HCT116 (cell line): Measurements from ENCODE around the gene SSR1. TPM values are rescaled to one million over a fixed set of nuclear protein-coding genes. Genes with fewer than 3 reads are reported as not detected.

Experiments
- ATAC-seq: fragments of 200-7000 bp; cut with Tn5 transposase; 2 replicates; pipeline ENCODE4 v1.9.1; 2020; ENCODE audit warnings: mild to moderate bottlenecking, moderate library complexity
- BruUV-seq: library from RNA; stranded (reverse); fragments of 400-500 nt; replicated peaks from 2 replicates; lab custom pipeline; 2021; lab: Mats Ljungman, UMichigan
- CTCF ChIA-PET: fragments of 300-600 bp; sonication (Branson Sonifier 250); formaldehyde crosslinking; loops from one replicate; lab custom pipeline; 2021; ENCODE audit warnings: antibody characterized with exemption; lab: Charles Lee
- POLR2A ChIA-PET: fragments of 300-600, 350-600 bp; sonication (Branson Sonifier 250); formaldehyde crosslinking; loops from one replicate; lab custom pipeline; 2021; ENCODE audit warnings: antibody characterized with exemption; lab: Charles Lee
- RAD21 ChIA-PET, 2 experiments: fragments of 300-600 bp; sonication (Branson Sonifier 250); formaldehyde crosslinking; loops; one replicate each; lab custom pipeline; 2023; ENCODE audit warnings: low total read pairs in 2 of 2; ENCODE audit not compliant: uncharacterized antibody in 2 of 2, unreplicated experiment in 2 of 2, low non-redundant PET in 1 of 2; lab: Charles Lee
- DNase-seq: peaks from one replicate; pipeline ENCODE4 v3.0.0-alpha.2; 2010; ENCODE audit warnings: low read depth, low spot score
- H2AFZ ChIP-seq: fragments of 200-600 bp; shearing (Covaris generic), sonication (generic); 2 replicates; pipeline ENCODE4 v1.6.1; 2017; ENCODE audit warnings: low read depth, mixed run types, mixed read lengths, antibody characterized with exemption, low read length; ENCODE audit not compliant: poor library complexity, severe bottlenecking
- H3K27ac ChIP-seq: 2 replicates; pipeline ENCODE4 v1.5.1; 2012; ENCODE audit warnings: low read depth, low read length
- H3K27me3 ChIP-seq: fragments of 200-600 bp; sonication (generic); 2 replicates; pipeline ENCODE4 v1.6.1; 2016; ENCODE audit warnings: mixed run types, low read length, mixed read lengths; ENCODE audit not compliant: insufficient read depth
- H3K36me3 ChIP-seq, 2 experiments: fragments of 200-500 bp in 1 of 2; fragments of 200-600 bp in 1 of 2; sonication (Bioruptor generic) in 1 of 2; sonication (generic) in 1 of 2; 2 replicates each; pipeline versions ENCODE4 v1.5.1 to v1.6.1; 2014 to 2016; ENCODE audit warnings: low read length in 2 of 2, inconsistent platforms in 1 of 2, mixed read lengths in 1 of 2, mixed run types in 1 of 2; ENCODE audit not compliant: insufficient read depth in 2 of 2, control insufficient read depth in 1 of 2
- H3K4me1 ChIP-seq, 2 experiments: fragments of 200-600 bp in 1 of 2; sonication (generic) in 1 of 2; 2 replicates each; pipeline versions ENCODE4 v1.5.1 to v1.6.1; 2012 to 2017; ENCODE audit warnings: low read length in 2 of 2, inconsistent platforms in 1 of 2, mild to moderate bottlenecking in 1 of 2, mixed read lengths in 1 of 2, mixed run types in 1 of 2, moderate library complexity in 1 of 2; ENCODE audit not compliant: insufficient read depth in 2 of 2, control insufficient read depth in 1 of 2
- H3K4me2 ChIP-seq: fragments of 200-600 bp; sonication (generic); 2 replicates; pipeline ENCODE4 v1.6.1; 2017; ENCODE audit warnings: mixed run types, low read length, mixed read lengths
- H3K4me3 ChIP-seq, 2 experiments: fragments of 200-600 bp in 1 of 2; sonication (generic) in 1 of 2; replicated peaks in 1 of 2; 2 replicates each; pipeline ENCODE4 v1.5.1; 2011 to 2016; ENCODE audit warnings: low read length in 2 of 2, control low read depth in 1 of 2, low read depth in 1 of 2, mild to moderate bottlenecking in 1 of 2, mixed read lengths in 1 of 2, mixed run types in 1 of 2
- H3K79me2 ChIP-seq: fragments of 200-600 bp; sonication (generic); 2 replicates; pipeline ENCODE4 v1.6.1; 2017; ENCODE audit warnings: mild to moderate bottlenecking, mixed run types, low read length, moderate library complexity, mixed read lengths; ENCODE audit not compliant: insufficient read depth
- H3K9ac ChIP-seq: fragments of 200-600 bp; sonication (generic); 2 replicates; pipeline ENCODE4 v1.6.1; 2016; ENCODE audit warnings: low read length, mixed read lengths
- H3K9me2 ChIP-seq: fragments of 200-600 bp; sonication (generic), shearing (Covaris generic); 2 replicates; pipeline ENCODE4 v1.6.1; 2017; ENCODE audit warnings: mixed run types, mild to moderate bottlenecking, moderate library complexity; ENCODE audit not compliant: insufficient read depth
- H3K9me3 ChIP-seq, 2 experiments: fragments of 200-500 bp in 1 of 2; fragments of 200-600 bp in 1 of 2; sonication (Bioruptor generic) in 1 of 2; sonication (generic) in 1 of 2; 2 replicates each; pipeline ENCODE4 v1.6.1; 2014 to 2017; ENCODE audit warnings: low read length in 2 of 2, mixed read lengths in 2 of 2, inconsistent platforms in 1 of 2, low read depth in 1 of 2, mild to moderate bottlenecking in 1 of 2, mixed run types in 1 of 2, moderate library complexity in 1 of 2; ENCODE audit not compliant: control insufficient read depth in 1 of 2, insufficient read depth in 1 of 2
- H4K20me1 ChIP-seq: fragments of 200-600 bp; sonication (generic), shearing (Covaris generic); 2 replicates; pipeline ENCODE4 v1.6.1; 2017; ENCODE audit warnings: mixed run types, mild to moderate bottlenecking, moderate library complexity; ENCODE audit not compliant: insufficient read depth
- CTCF ChIP-seq, 3 experiments: fragments of 200-600 bp in 1 of 3; sonication (generic) in 1 of 3; IDR thresholded peaks in 2 of 3; conservative IDR thresholded peaks in 1 of 3; 2 replicates each; pipeline ENCODE4 v1.5.1; 2012 to 2017; ENCODE audit warnings: low read depth in 2 of 3, low read length in 2 of 3, antibody characterized with exemption in 1 of 3, borderline replicate concordance in 1 of 3, control low read depth in 1 of 3, mild to moderate bottlenecking in 1 of 3, mixed read lengths in 1 of 3, mixed run types in 1 of 3, moderate library complexity in 1 of 3; ENCODE audit not compliant: insufficient read depth in 1 of 3
- POLR2A ChIP-seq: IDR thresholded peaks from 2 replicates; pipeline ENCODE4 v1.7.0; 2011; ENCODE audit warnings: borderline replicate concordance; ENCODE audit not compliant: insufficient read depth, insufficient read length; ENCODE audit errors: extremely low read depth
- REST ChIP-seq: IDR thresholded peaks from 2 replicates; pipeline ENCODE4 v1.6.1; 2012; ENCODE audit warnings: low read depth
- ZBTB33 ChIP-seq: IDR thresholded peaks from 2 replicates; pipeline ENCODE4 v1.6.1; 2011; ENCODE audit warnings: mild to moderate bottlenecking, low read length, moderate library complexity; ENCODE audit not compliant: insufficient replicate concordance; ENCODE audit errors: extremely low read depth
- ZNF274 ChIP-seq: fragments of 200-500 bp; sonication (Bioruptor generic); IDR thresholded peaks from 2 replicates; pipeline ENCODE4 v1.6.1; 2014; ENCODE audit warnings: mild to moderate bottlenecking, low read depth, low read length, inconsistent platforms
- intact Hi-C: fragments of 100-400 bp; cut with micrococcal nuclease; formaldehyde crosslinking; loops from 2 replicates; pipeline ENCODE4 v1.10.0; 2022
- total RNA-seq: library from RNA; stranded (reverse); gene quantifications from one replicate; pipeline ENCODE4 v1.2.1, GENCODE V29; 2021; ENCODE audit not compliant: unreplicated experiment

The SSR1 gene
- total RNA-seq, 1 experiment from 2014 or later, result 127 TPM

- Histone ChIP-seq H2AFZ (no peak overlapping the region), H3K79me2 (no peaks in the 10 kb centered on the region), H3K9me3 (no peaks in the 10 kb centered on the region), H4K20me1 (no peaks in the 10 kb centered on the region), H3K4me2 (no peak overlapping the region), H3K27ac (no peak overlapping the region), H3K9ac (no peak overlapping the region), H3K4me3 (no peak overlapping the region), H3K27me3 (no peaks in the 10 kb centered on the region), H3K4me1 (no peaks in the 10 kb centered on the region), H3K9me2 (no peaks in the 10 kb centered on the region), H3K36me3 (no peaks in the 10 kb centered on the region)
- CTCF ChIA-PET, result interaction anchor here (0.7 kb wide), 1 partner anchor 15 kb away, joined by 4 read pairs; no protein-coding TSS in a partner anchor
- RAD21 ChIA-PET, result no interaction called here
- no peak for DNase-seq
- intact Hi-C loops, result no loop called here
- peak; percentile 70 for ATAC-seq
- BruUV-seq, result no TSS peak
- POLR2A ChIA-PET, result no interaction called here
- TF ChIP-seq REST (no peak), ZNF274 (no peak)
Measured at GRCh38 chr6:7325750-7326149, 12.8 kb upstream of the SSR1 start.

- no peaks in the 10 kb centered on the region for H3K27me3 ChIP-seq
- RAD21 ChIA-PET, result no interaction called here
- intact Hi-C loops, result no loop called here
- H3K27ac ChIP-seq, result no peak overlapping the region
- no peak for DNase-seq
- no TSS peak for BruUV-seq
- H3K9me2 ChIP-seq, result no peaks in the 10 kb centered on the region
- H3K4me1 ChIP-seq, result no peaks in the 10 kb centered on the region
- no peaks in the 10 kb centered on the region for H3K36me3 ChIP-seq
- H3K4me3 ChIP-seq, result no peak overlapping the region
- POLR2A ChIA-PET, result interaction anchor here (1.5 kb wide), 1 partner anchor 15 kb away, joined by 3 read pairs; no protein-coding TSS in a partner anchor
- H3K9ac ChIP-seq, result no peak overlapping the region
- no peaks in the 10 kb centered on the region for H3K9me3 ChIP-seq
- no peaks in the 10 kb centered on the region for H4K20me1 ChIP-seq
- ATAC-seq, result no peak
- CTCF ChIA-PET, result interaction anchor here (1.2 kb wide), 1 partner anchor 15 kb away, joined by 3 read pairs; no protein-coding TSS in a partner anchor
- H2AFZ ChIP-seq, result no peak overlapping the region
- H3K4me2 ChIP-seq, result no peak overlapping the region
- H3K79me2 ChIP-seq, result no peaks in the 10 kb centered on the region
- no peak for TF ChIP-seq POLR2A
- TF ChIP-seq REST, result no peak
- no peak for TF ChIP-seq CTCF (IDR thresholded peaks at IDR 0.05 in 2 of 3, conservative IDR thresholded peaks at IDR 0.05 in 1 of 3; ENCODE audit: borderline replicate concordance in 1 of 3, insufficient read depth in 1 of 3, low read depth in 2 of 3, low read length in 2 of 3)
- no peak for TF ChIP-seq ZBTB33
Measured at GRCh38 chr6:7324520-7324919, 11.5 kb upstream of the SSR1 start.
